ENCODE measurements around the gene PRKCB.

PRKCB gene

GRCh38 chr16:23836404-23837311 lies 875 bp downstream of the PRKCB start:
- DNase-seq (ENCODE audit: low read depth in 2 of 2) = no peak

- DNase-seq (ENCODE audit: low read depth in 2 of 2) = no peak
Measured at GRCh38 chr16:23837553-23838308, 1.9 kb downstream of the PRKCB start.

- DNase-seq (ENCODE audit: low read depth in 2 of 2) = no peak
Measured at GRCh38 chr16:23838485-23839142, 2.8 kb downstream of the PRKCB start.

- no peak for DNase-seq (ENCODE audit: low read depth in 2 of 2)
Measured at GRCh38 chr16:23840310-23840709, 4.5 kb downstream of the PRKCB start.

GRCh38 chr16:23842137-23842600 lies 6.4 kb downstream of the PRKCB start:
- no peak for DNase-seq (ENCODE audit: low read depth in 2 of 2)

- DNase-seq (ENCODE audit: low read depth in 2 of 2) = no peak
Measured at GRCh38 chr16:23843143-23843542, 7.4 kb downstream of the PRKCB start.

GRCh38 chr16:23847251-23847650 lies 11.5 kb downstream of the PRKCB start:
- no peak for DNase-seq (ENCODE audit: low read depth in 2 of 2)

GRCh38 chr16:23847948-23848347 lies 12.2 kb downstream of the PRKCB start:
- DNase-seq (ENCODE audit: low read depth in 2 of 2) = no peak

- DNase-seq (ENCODE audit: low read depth in 2 of 2) = no peak
Measured at GRCh38 chr16:23848958-23849357, 13.2 kb downstream of the PRKCB start.

- DNase-seq (ENCODE audit: low read depth in 2 of 2) = no peak
Measured at GRCh38 chr16:23852794-23853562, 17.2 kb downstream of the PRKCB start.

- DNase-seq (ENCODE audit: low read depth in 2 of 2) = no peak
Measured at GRCh38 chr16:23855010-23855409, 19.2 kb downstream of the PRKCB start.

- DNase-seq (ENCODE audit: low read depth in 2 of 2) = no peak
Measured at GRCh38 chr16:23856251-23856709, 20.5 kb downstream of the PRKCB start.

GRCh38 chr16:23857256-23857880 lies 21.6 kb downstream of the PRKCB start:
- DNase-seq (ENCODE audit: low read depth in 2 of 2) = no peak

- DNase-seq (ENCODE audit: low read depth in 2 of 2) = no peak
Measured at GRCh38 chr16:23857881-23858269, 22.1 kb downstream of the PRKCB start.

- no peak for DNase-seq (ENCODE audit: low read depth in 2 of 2)
Measured at GRCh38 chr16:23858542-23858941, 22.8 kb downstream of the PRKCB start.

- no peak for DNase-seq (ENCODE audit: low read depth in 2 of 2)
Measured at GRCh38 chr16:23859713-23860269, 24.0 kb downstream of the PRKCB start.

- DNase-seq (ENCODE audit: low read depth in 2 of 2) = no peak
Measured at GRCh38 chr16:23861874-23862273, 26.1 kb downstream of the PRKCB start.

- no peak for DNase-seq (ENCODE audit: low read depth in 2 of 2)
Measured at GRCh38 chr16:23862556-23862955, 26.8 kb downstream of the PRKCB start.

GRCh38 chr16:23863511-23864422 lies 28.0 kb downstream of the PRKCB start:
- DNase-seq (ENCODE audit: low read depth in 2 of 2) = no peak

GRCh38 chr16:23865853-23866252 lies 30.1 kb downstream of the PRKCB start:
- DNase-seq (ENCODE audit: low read depth in 2 of 2) = no peak
